Stromal cell of bone marrow (primary cell): ENCODE measurements around the gene CLK3.
A peak's percentile ranks its signal among the peaks of the same experiment; 100 is the strongest.
"Not testable (repeated sequence)": the region's sequence is repeated elsewhere in the genome, so short reads cannot be mapped to it uniquely, and the experiment has no call there.

Source experiments
- DNase-seq: peaks from one replicate; pipeline ENCODE4 v3.0.0-alpha.2; 2012; ENCODE audit warnings: low read depth

The CLK3 gene

GRCh38 chr15:74643665-74644204 lies 28.1 kb downstream of the CLK3 start:
- DNase-seq = no peak

GRCh38 chr15:74646480-74646879 lies 30.8 kb downstream of the CLK3 start:
- no peak for DNase-seq

GRCh38 chr15:74648051-74648842 lies 32.6 kb downstream of the CLK3 start:
- no peak for DNase-seq

- no peak for DNase-seq
Observed at GRCh38 chr15:74651242-74651741, 35.7 kb downstream of the CLK3 start.

- DNase-seq = peak; percentile 47
Observed at GRCh38 chr15:74653426-74654102, 37.9 kb downstream of the CLK3 start.

- no peak for DNase-seq
Observed at GRCh38 chr15:74655424-74655823, 39.8 kb downstream of the CLK3 start.

- no peak for DNase-seq
Observed at GRCh38 chr15:74656935-74657535, 41.4 kb downstream of the CLK3 start.

GRCh38 chr15:74657846-74658245 lies 42.2 kb downstream of the CLK3 start:
- DNase-seq = no peak

GRCh38 chr15:74661280-74661679 lies 45.6 kb downstream of the CLK3 start:
- not testable (repeated sequence) for DNase-seq

GRCh38 chr15:74662064-74662860 lies 46.6 kb downstream of the CLK3 start:
- DNase-seq = no peak

- DNase-seq = no peak
Observed at GRCh38 chr15:74663303-74664027, 47.8 kb downstream of the CLK3 start.

GRCh38 chr15:74664028-74664616 lies 48.5 kb downstream of the CLK3 start:
- DNase-seq = no peak

- DNase-seq = no peak
Observed at GRCh38 chr15:74664670-74665069, 49.0 kb downstream of the CLK3 start.

- no peak for DNase-seq
Observed at GRCh38 chr15:74667975-74668374, 52.3 kb downstream of the CLK3 start.

GRCh38 chr15:74669627-74670026 lies 54.0 kb downstream of the CLK3 start:
- no peak for DNase-seq

- no peak for DNase-seq
Observed at GRCh38 chr15:74674161-74674560, 58.5 kb downstream of the CLK3 start.

GRCh38 chr15:74676801-74677200 lies 61.2 kb downstream of the CLK3 start:
- no peak for DNase-seq
